ENCODE results near the gene BLTP2. TPM values are rescaled to one million over a fixed set of nuclear protein-coding genes. Genes with fewer than 3 reads are reported as not detected.

Gene BLTP2
- total RNA-seq, 1 experiment from 2014 or later: 137 TPM

DNA sequence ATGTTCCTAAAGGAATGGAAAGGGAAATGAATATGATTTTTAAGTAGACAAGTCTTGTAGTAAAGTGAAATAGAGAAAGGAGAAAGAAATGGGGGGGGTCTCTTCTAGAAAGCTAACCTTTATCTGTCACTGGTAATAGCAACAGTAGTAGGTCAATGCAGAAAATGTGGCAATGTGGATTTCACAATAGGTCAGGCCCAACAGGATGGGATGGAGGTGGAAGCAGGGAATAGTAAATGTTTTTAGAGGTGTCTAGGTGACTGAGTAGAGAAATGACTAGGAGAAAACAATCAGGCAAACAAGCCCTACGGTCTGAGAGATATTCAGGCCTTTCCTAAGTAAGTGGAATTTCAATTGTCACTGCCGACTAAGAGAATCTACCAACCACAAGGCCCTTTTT lies 24.9 kb downstream of the BLTP2 start:
- Histone ChIP-seq H3K27me3 (ENCODE audit: insufficient read depth, low read length) (no peaks in the 10 kb centered on the region), H2BK120ac (ENCODE audit: low read depth, low read length, poor library complexity, severe bottlenecking) (no peak overlapping the region), H3K4me1 (ENCODE audit: insufficient read depth, low read length) (no peaks in the 10 kb centered on the region), H2BK12ac (ENCODE audit: insufficient read length, low read depth, low read length) (no peak overlapping the region), H2BK5ac (ENCODE audit: insufficient read length, low read length) (no peak overlapping the region), H3K9ac (ENCODE audit: extremely low read depth, insufficient read length, low read length) (no peak overlapping the region), H4K91ac (ENCODE audit: insufficient read length, low read depth, low read length) (no peak overlapping the region), H3K9me3 (ENCODE audit: control insufficient read depth, low read depth, low read length) (no peaks in the 10 kb centered on the region), H4K5ac (ENCODE audit: insufficient read length, low read depth, low read length) (no peak overlapping the region), H3K4me2 (ENCODE audit: insufficient read depth, insufficient read length, low read length) (no peak overlapping the region), H3K4ac (ENCODE audit: low read depth, low read length) (no peak overlapping the region), H2AFZ (ENCODE audit: low read length) (no peak overlapping the region), H3K23me2 (ENCODE audit: insufficient read length, low read depth, low read length, poor library complexity, severe bottlenecking) (no peaks in the 10 kb centered on the region), H4K8ac (replicated peaks; ENCODE audit: insufficient read length, low read depth, low read length) (no peak overlapping the region), H3K27ac (ENCODE audit: insufficient read length, low read depth, low read length) (no peak overlapping the region), H3K14ac (ENCODE audit: insufficient read depth, low read length) (no peak overlapping the region), H3K56ac (ENCODE audit: insufficient read length, low read depth, low read length) (no peak overlapping the region), H2AK5ac (ENCODE audit: insufficient read length, low read length) (no peak overlapping the region), H3K23ac (ENCODE audit: insufficient read length, low read depth, low read length) (no peak overlapping the region), H4K20me1 (ENCODE audit: control insufficient read depth, insufficient read depth, insufficient read length) (no peaks in the 10 kb centered on the region), H3K18ac (ENCODE audit: insufficient read length, low read depth, low read length) (no peak overlapping the region), H3T11ph (ENCODE audit: low read length) (no peak overlapping the region), H2BK20ac (ENCODE audit: low read depth, low read length, poor library complexity, severe bottlenecking) (no peak overlapping the region), H2BK15ac (ENCODE audit: low read depth, low read length) (no peak overlapping the region), H3K79me2 (ENCODE audit: insufficient read depth, low read length) (no peaks in the 10 kb centered on the region), H3K79me1 (ENCODE audit: insufficient read depth, low read depth, low read length, poor library complexity, severe bottlenecking) (no peaks in the 10 kb centered on the region)
- DNase-seq: no peak
- H3K4me3 Mint-ChIP-seq: no peak overlapping the region
- H3K27me3 Mint-ChIP-seq (ENCODE audit: low read depth): no peaks in the 10 kb centered on the region
- no peaks in the 10 kb centered on the region for H3K9me3 Mint-ChIP-seq
- H3K36me3 Mint-ChIP-seq (ENCODE audit: insufficient read depth in 1 of 3, low read depth in 3 of 3): peaks cover 56 to 97% (median 91%) of the 10 kb centered on the region in 3 experiments; a peak in 6 of 7 replicates
- no CpG with 5 or more reads among the region's 2 CpGs for WGBS (ENCODE audit: extremely low coverage, insufficient read length, low lambda C conversion rate)
- TF ChIP-seq, protein P1, sequence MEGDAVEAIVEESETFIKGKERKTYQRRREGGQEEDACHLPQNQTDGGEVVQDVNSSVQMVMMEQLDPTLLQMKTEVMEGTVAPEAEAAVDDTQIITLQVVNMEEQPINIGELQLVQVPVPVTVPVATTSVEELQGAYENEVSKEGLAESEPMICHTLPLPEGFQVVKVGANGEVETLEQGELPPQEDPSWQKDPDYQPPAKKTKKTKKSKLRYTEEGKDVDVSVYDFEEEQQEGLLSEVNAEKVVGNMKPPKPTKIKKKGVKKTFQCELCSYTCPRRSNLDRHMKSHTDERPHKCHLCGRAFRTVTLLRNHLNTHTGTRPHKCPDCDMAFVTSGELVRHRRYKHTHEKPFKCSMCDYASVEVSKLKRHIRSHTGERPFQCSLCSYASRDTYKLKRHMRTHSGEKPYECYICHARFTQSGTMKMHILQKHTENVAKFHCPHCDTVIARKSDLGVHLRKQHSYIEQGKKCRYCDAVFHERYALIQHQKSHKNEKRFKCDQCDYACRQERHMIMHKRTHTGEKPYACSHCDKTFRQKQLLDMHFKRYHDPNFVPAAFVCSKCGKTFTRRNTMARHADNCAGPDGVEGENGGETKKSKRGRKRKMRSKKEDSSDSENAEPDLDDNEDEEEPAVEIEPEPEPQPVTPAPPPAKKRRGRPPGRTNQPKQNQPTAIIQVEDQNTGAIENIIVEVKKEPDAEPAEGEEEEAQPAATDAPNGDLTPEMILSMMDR (conservative IDR thresholded peaks at IDR 0.05): no peak
- no peak overlapping the region for H3K27ac Mint-ChIP-seq
- no peaks in the 10 kb centered on the region for H3K4me1 Mint-ChIP-seq
